Keratinocyte (primary cell): ENCODE results near the gene ZDHHC1.

Experiments
- CTCF ChIP-seq, 3 experiments: IDR thresholded peaks in 1 of 3; conservative IDR thresholded peaks in 1 of 3; optimal IDR thresholded peaks in 1 of 3; 2 replicates in 2 of 3; 3 replicates in 1 of 3; pipeline versions ENCODE3 to v1.5.1; 2011; ENCODE audit warnings: low read length in 3 of 3, mild to moderate bottlenecking in 3 of 3, moderate library complexity in 2 of 3, control low read depth in 1 of 3, inconsistent platforms in 1 of 3; ENCODE audit not compliant: insufficient read depth in 2 of 3; ENCODE audit errors: extremely low read depth in 1 of 3
- EZH2 ChIP-seq: IDR thresholded peaks from one replicate; pipeline ENCODE4 v1.6.1; 2012; ENCODE audit warnings: inconsistent platforms, mild to moderate bottlenecking, low read length, moderate library complexity

- TF ChIP-seq CTCF (optimal IDR thresholded peaks at IDR 0.05 in 1 of 3, IDR thresholded peaks at IDR 0.05 in 1 of 3, conservative IDR thresholded peaks at IDR 0.05 in 1 of 3; ENCODE audit: extremely low read depth in 1 of 3, insufficient read depth in 2 of 3, low read length in 3 of 3), result no peak
- no peak for TF ChIP-seq EZH2
Measured at GRCh38 chr16:67423015-67423414, 6.7 kb upstream of the ZDHHC1 start.
